ENCODE data around the gene SHTN1. TPM values are rescaled to one million over a fixed set of nuclear protein-coding genes. Genes with fewer than 3 reads are reported as not detected.

SHTN1 gene
- total and polyA plus RNA-seq, 8 donors, result 7.4 to 49.1 (median 15.7) TPM

DNA sequence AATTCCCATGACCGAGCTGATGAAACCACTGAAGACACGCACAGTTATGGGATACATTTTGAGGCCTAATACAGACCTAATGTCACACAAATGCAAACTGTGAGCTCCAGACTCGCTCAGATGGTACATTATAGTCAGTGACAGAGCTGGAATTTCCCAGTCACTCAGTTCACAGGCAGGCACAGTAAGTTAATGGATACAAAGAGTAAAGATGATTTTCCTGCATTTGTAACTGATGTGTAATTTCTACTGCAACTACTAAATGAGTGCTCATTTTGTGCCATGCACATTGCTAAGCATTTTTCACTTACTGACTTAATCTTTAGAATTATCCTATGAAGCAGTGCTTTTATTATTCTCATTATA, 99.2 kb downstream of the SHTN1 start:
- H3K27ac ChIP-seq, result no peak overlapping the region
- no peaks in the 10 kb centered on the region for H3K4me1 ChIP-seq
- H3K4me3 ChIP-seq, result no peak overlapping the region
- H3K9me3 ChIP-seq, result no peaks in the 10 kb centered on the region
- intact Hi-C loops (cut with DNase I; ENCODE audit: low total_unique reads), result no loop called here
- TF ChIP-seq, protein P1, sequence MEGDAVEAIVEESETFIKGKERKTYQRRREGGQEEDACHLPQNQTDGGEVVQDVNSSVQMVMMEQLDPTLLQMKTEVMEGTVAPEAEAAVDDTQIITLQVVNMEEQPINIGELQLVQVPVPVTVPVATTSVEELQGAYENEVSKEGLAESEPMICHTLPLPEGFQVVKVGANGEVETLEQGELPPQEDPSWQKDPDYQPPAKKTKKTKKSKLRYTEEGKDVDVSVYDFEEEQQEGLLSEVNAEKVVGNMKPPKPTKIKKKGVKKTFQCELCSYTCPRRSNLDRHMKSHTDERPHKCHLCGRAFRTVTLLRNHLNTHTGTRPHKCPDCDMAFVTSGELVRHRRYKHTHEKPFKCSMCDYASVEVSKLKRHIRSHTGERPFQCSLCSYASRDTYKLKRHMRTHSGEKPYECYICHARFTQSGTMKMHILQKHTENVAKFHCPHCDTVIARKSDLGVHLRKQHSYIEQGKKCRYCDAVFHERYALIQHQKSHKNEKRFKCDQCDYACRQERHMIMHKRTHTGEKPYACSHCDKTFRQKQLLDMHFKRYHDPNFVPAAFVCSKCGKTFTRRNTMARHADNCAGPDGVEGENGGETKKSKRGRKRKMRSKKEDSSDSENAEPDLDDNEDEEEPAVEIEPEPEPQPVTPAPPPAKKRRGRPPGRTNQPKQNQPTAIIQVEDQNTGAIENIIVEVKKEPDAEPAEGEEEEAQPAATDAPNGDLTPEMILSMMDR (IDR thresholded peaks at IDR 0.05), result no peak
- TF ChIP-seq EP300 (IDR thresholded peaks at IDR 0.05) (no peak), POLR2AphosphoS5 (IDR thresholded peaks at IDR 0.05) (no peak), POLR2A (IDR thresholded peaks at IDR 0.05) (no peak)
- peaks cover 5 to 49% (median 29%) of the 10 kb centered on the region in 4 donors for H3K36me3 ChIP-seq
- H3K27me3 ChIP-seq, result no peaks in the 10 kb centered on the region
- 89 to 95% (median 91%) methylated on average over 3 of the region's 3 CpGs for WGBS, 5 donors
- no peak for DNase-seq

DNA sequence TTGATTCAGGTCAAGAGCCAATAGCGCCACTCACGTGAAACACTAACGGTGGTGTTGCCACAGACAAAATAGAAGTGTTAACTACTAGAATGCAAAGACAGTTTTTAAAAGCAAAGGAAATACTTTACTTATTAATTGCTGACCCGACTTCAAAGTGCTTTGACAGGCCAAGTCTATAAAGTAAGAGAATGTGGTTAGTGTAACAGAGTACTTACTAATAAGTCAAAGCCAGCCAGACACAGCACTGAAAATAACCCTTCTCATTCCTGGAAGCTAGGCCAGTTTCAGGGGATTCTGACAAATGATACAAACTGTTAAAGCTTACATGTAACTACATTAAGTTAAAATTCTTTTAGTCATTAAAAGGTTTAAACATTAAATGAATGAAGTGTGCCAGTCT, 105.4 kb downstream of the SHTN1 start:
- intact Hi-C loops (cut with DNase I; ENCODE audit: low total_unique reads), result no loop called here
- peaks cover 0 to 31% (median 15%) of the 10 kb centered on the region in 4 donors for H3K36me3 ChIP-seq
- H3K4me3 ChIP-seq, result no peak overlapping the region
- no peaks in the 10 kb centered on the region for H3K4me1 ChIP-seq
- no peak overlapping the region for H3K27ac ChIP-seq
- WGBS, 5 donors, result 87 to 93% (median 91%) methylated on average over 4 of the region's 4 CpGs
- DNase-seq, result no peak
- TF ChIP-seq POLR2A (IDR thresholded peaks at IDR 0.05) (no peak), POLR2AphosphoS5 (IDR thresholded peaks at IDR 0.05) (no peak), EP300 (IDR thresholded peaks at IDR 0.05) (no peak)
- TF ChIP-seq, protein P1 (IDR thresholded peaks at IDR 0.05), result no peak
- no peaks in the 10 kb centered on the region for H3K9me3 ChIP-seq
- no peaks in the 10 kb centered on the region for H3K27me3 ChIP-seq

DNA sequence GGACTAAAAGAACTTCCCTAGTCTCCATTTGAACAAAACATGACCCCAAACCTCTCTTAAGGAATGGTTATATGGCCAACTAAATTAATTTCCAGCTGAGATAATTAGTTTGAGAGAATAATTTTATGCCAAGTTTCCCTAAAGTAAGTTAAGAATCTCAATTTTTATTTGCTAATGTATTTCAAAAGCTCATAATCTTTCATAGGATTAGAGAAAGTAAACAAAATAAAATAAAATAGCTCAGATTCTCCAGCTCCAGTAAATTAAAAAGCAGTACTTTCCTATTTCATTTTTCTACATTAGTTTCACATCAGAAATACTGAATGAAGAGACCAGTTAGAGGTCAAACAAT, 111.3 kb downstream of the SHTN1 start:
- intact Hi-C loops (cut with DNase I; ENCODE audit: low total_unique reads), result no loop called here
- peaks cover 0 to 21% (median 2%) of the 10 kb centered on the region in 4 donors for H3K4me1 ChIP-seq
- H3K9me3 ChIP-seq, result no peaks in the 10 kb centered on the region
- TF ChIP-seq EP300 (IDR thresholded peaks at IDR 0.05) (no peak), POLR2A (IDR thresholded peaks at IDR 0.05) (no peak), POLR2AphosphoS5 (IDR thresholded peaks at IDR 0.05) (no peak)
- TF ChIP-seq, protein P1 (IDR thresholded peaks at IDR 0.05), result no peak
- no peak for DNase-seq
- no peak overlapping the region for H3K4me3 ChIP-seq
- no peaks in the 10 kb centered on the region for H3K36me3 ChIP-seq
- H3K27ac ChIP-seq, result no peak overlapping the region
- no peaks in the 10 kb centered on the region for H3K27me3 ChIP-seq

DNA sequence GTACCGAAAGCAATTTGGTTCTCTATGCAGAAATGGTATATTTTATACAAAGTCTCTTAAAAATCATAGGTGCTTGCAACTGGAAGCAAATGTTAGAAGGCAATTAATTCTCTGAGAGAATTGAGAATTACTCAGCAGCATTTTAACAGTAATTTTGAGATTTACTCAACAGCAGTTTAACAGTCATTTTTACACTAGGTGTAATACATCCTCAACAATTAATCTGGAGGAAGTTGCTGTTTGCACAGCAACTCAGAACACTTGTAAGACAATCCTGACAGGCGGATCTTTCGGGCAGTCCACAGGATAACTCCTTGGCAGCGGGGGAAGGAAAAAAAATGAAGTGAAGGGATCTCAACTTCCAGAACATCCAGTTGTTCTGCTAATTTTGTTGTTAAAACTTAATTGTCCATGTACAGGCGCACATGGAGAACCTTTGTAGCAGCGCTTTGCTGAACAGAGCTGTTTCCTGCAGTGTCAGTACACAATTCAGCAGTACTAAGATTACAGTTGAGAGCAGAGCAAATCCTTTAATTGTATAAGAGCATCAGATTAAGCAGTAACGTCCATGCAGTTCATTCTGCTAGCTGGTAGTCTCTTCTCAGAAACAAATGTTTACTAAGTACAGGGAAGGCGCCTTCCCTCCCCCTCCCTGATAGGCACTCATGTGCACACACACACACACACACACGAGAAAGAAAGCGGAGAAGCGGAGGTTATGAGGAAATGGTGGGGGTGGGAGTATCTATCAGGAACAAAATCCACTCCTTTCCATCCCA, 111.9 kb downstream of the SHTN1 start:
- intact Hi-C loops (cut with DNase I; ENCODE audit: low total_unique reads), result no loop called here
- no peak for TF ChIP-seq EP300 (IDR thresholded peaks at IDR 0.05)
- no peak for TF ChIP-seq POLR2AphosphoS5 (IDR thresholded peaks at IDR 0.05)
- no peak for TF ChIP-seq POLR2A (IDR thresholded peaks at IDR 0.05)
- TF ChIP-seq, protein P1 (IDR thresholded peaks at IDR 0.05), result no peak
- peaks cover 0 to 26% (median 2%) of the 10 kb centered on the region in 4 donors for H3K4me1 ChIP-seq
- no peak overlapping the region for H3K27ac ChIP-seq
- H3K9me3 ChIP-seq, result no peaks in the 10 kb centered on the region
- DNase-seq, result peak in 1 of 2 donors; percentile 47
- H3K27me3 ChIP-seq, result no peaks in the 10 kb centered on the region
- H3K36me3 ChIP-seq, result no peaks in the 10 kb centered on the region
- H3K4me3 ChIP-seq, result no peak overlapping the region
- 38 to 58% (median 52%) methylated on average over 9 to 11 of the region's 11 CpGs for WGBS, 5 donors

All from stomach (tissue), 9 donors.